ENCODE measurements around the gene IFT74.
A peak's percentile ranks its signal among the peaks of the same experiment; 100 is the strongest.

Gene IFT74

GRCh38 chr9:26937816-26938371, 18.3 kb upstream of the IFT74 start:
- TF ChIP-seq CTCF (IDR thresholded peaks at IDR 0.05; ENCODE audit: low read depth, low read length, missing control alignments) = no peak
- H3K4me3 ChIP-seq (replicated peaks; ENCODE audit: low read depth, low read length) = no peak overlapping the region
- no peak for DNase-seq (ENCODE audit: extremely low read depth, low read depth)

GRCh38 chr9:26939955-26940711, 16.1 kb upstream of the IFT74 start:
- no peak for DNase-seq (ENCODE audit: extremely low read depth, low read depth)
- no peak overlapping the region for H3K4me3 ChIP-seq (replicated peaks; ENCODE audit: low read depth, low read length)

GRCh38 chr9:26940779-26941178, 15.4 kb upstream of the IFT74 start:
- no peak overlapping the region for H3K4me3 ChIP-seq (replicated peaks; ENCODE audit: low read depth, low read length)
- no peak for DNase-seq (ENCODE audit: extremely low read depth, low read depth)
- TF ChIP-seq CTCF (IDR thresholded peaks at IDR 0.05; ENCODE audit: low read depth, low read length, missing control alignments) = no peak

More at GRCh38 chr9:26939955-26940711, 16.1 kb upstream of the IFT74 start:
- no peak for TF ChIP-seq CTCF (IDR thresholded peaks at IDR 0.05; ENCODE audit: low read depth, low read length, missing control alignments)

GRCh38 chr9:26945591-26945990, 10.6 kb upstream of the IFT74 start:
- TF ChIP-seq CTCF (IDR thresholded peaks at IDR 0.05; ENCODE audit: low read depth, low read length, missing control alignments) = no peak
- DNase-seq (ENCODE audit: extremely low read depth, low read depth) = no peak
- H3K4me3 ChIP-seq (replicated peaks; ENCODE audit: low read depth, low read length) = peak overlapping the region; percentile 78

- DNase-seq (ENCODE audit: extremely low read depth, low read depth) = peak; percentile 81
- no peak for TF ChIP-seq CTCF (IDR thresholded peaks at IDR 0.05; ENCODE audit: low read depth, low read length, missing control alignments)
- peak within 1 kb of the TSS; percentile 78 for H3K4me3 ChIP-seq (replicated peaks; ENCODE audit: low read depth, low read length)
These were observed 9.2 kb upstream of the IFT74 start, which contains the start of gene PLAA for GRCh38 chr9:26946753-26947727. TSS of gene PLAA (minus strand) at chr9:26947242. CDS start at chr9:26947045, 197 bp downstream.

- TF ChIP-seq CTCF (IDR thresholded peaks at IDR 0.05; ENCODE audit: low read depth, low read length, missing control alignments) = no peak
- no peak for DNase-seq (ENCODE audit: extremely low read depth, low read depth)
- H3K4me3 ChIP-seq (replicated peaks; ENCODE audit: low read depth, low read length) = peak overlapping the region; percentile 78
These were observed 8.5 kb upstream of the IFT74 start for GRCh38 chr9:26947736-26948135.
